ENCODE results near the gene SMYD5.
"Not testable (repeated sequence)": the region's sequence is repeated elsewhere in the genome, so short reads cannot be mapped to it uniquely, and the experiment has no call there.

GRCh38 chr2:73170341-73170740 lies 43.7 kb upstream of the SMYD5 start:
- TF ChIP-seq CTCF, POLR2A (IDR thresholded peaks at IDR 0.05): not testable (repeated sequence)

Measured in Peyer's patch (tissue), 4 donors.